HEK293T (cell line): ENCODE data around the gene PPP1CC.

Experiments
- CTCF ChIA-PET: fragments of 350-600 bp; formaldehyde crosslinking; extraction: SDS; loops from one replicate; lab custom pipeline; 2021; ENCODE audit warnings: antibody characterized with exemption, inconsistent platforms; lab: Yijun Ruan, JAX
- POLR2A ChIA-PET: fragments of 350-600 bp; formaldehyde crosslinking; extraction: SDS; loops from one replicate; lab custom pipeline; 2020; ENCODE audit warnings: antibody characterized with exemption, inconsistent platforms; lab: Yijun Ruan, JAX
- DNase-seq: peaks from one replicate; pipeline ENCODE4 v3.0.0; 2012; ENCODE audit warnings: mixed read lengths; ENCODE audit errors: extremely low spot score
- ARNT ChIP-seq: fragments of 450-650 bp; IDR thresholded peaks from 2 replicates; pipeline ENCODE4 v1.6.1; 2017; ENCODE audit warnings: mild to moderate bottlenecking
- BHLHE40 ChIP-seq: fragments of 450-650 bp; IDR thresholded peaks from 2 replicates; pipeline ENCODE4 v1.6.1; 2016; ENCODE audit warnings: mild to moderate bottlenecking, moderate library complexity, borderline replicate concordance
- CTBP1 ChIP-seq: fragments of 450-650 bp; IDR thresholded peaks from 2 replicates; pipeline ENCODE4 v1.6.1; 2016; ENCODE audit warnings: borderline replicate concordance
- ELF4 ChIP-seq: fragments of 450-650 bp; IDR thresholded peaks from 2 replicates; pipeline ENCODE4 v1.6.1; 2017; ENCODE audit warnings: antibody characterized with exemption
- FOXA1 ChIP-seq: fragments of 450-650 bp; IDR thresholded peaks from 2 replicates; pipeline ENCODE4 v1.6.1; 2016; ENCODE audit warnings: mild to moderate bottlenecking
- FOXK2 ChIP-seq: fragments of 450-650 bp; IDR thresholded peaks from 2 replicates; pipeline ENCODE4 v1.6.1; 2016; ENCODE audit warnings: mild to moderate bottlenecking
- FOXM1 ChIP-seq: fragments of 450-650 bp; IDR thresholded peaks from 2 replicates; pipeline ENCODE4 v1.6.1; 2017; ENCODE audit warnings: mild to moderate bottlenecking, borderline replicate concordance
- HDGF ChIP-seq: fragments of 450-650 bp; IDR thresholded peaks from 2 replicates; pipeline ENCODE4 v1.6.1; 2017; ENCODE audit warnings: antibody characterized with exemption, borderline replicate concordance
- L3MBTL2 ChIP-seq: fragments of 450-650 bp; conservative IDR thresholded peaks from 2 replicates; pipeline ENCODE4 v1.6.1; 2016; ENCODE audit warnings: mild to moderate bottlenecking
- LEF1 ChIP-seq: fragments of 450-650 bp; IDR thresholded peaks from 2 replicates; pipeline ENCODE4 v1.6.1; 2017; ENCODE audit warnings: mild to moderate bottlenecking, borderline replicate concordance
- NFRKB ChIP-seq: fragments of 450-650 bp; IDR thresholded peaks from 2 replicates; pipeline ENCODE4 v1.6.1; 2016; ENCODE audit warnings: mild to moderate bottlenecking, moderate library complexity
- SP1 ChIP-seq: fragments of 450-650 bp; IDR thresholded peaks from 2 replicates; pipeline ENCODE4 v1.6.1; 2017
- SUZ12 ChIP-seq: fragments of 450-650 bp; IDR thresholded peaks from 2 replicates; pipeline ENCODE4 v1.6.1; 2016; ENCODE audit warnings: mild to moderate bottlenecking
- TARDBP ChIP-seq: fragments of 450-650 bp; IDR thresholded peaks from 2 replicates; pipeline ENCODE4 v1.6.1; 2016
- ZNF384 ChIP-seq: fragments of 450-650 bp; IDR thresholded peaks from 2 replicates; pipeline ENCODE4 v1.6.1; 2016
- TF ChIP-seq, protein P1 (sequence below): fragments of 450-650 bp; IDR thresholded peaks from 2 replicates; pipeline ENCODE4 v1.6.1; 2016

The PPP1CC gene

DNA sequence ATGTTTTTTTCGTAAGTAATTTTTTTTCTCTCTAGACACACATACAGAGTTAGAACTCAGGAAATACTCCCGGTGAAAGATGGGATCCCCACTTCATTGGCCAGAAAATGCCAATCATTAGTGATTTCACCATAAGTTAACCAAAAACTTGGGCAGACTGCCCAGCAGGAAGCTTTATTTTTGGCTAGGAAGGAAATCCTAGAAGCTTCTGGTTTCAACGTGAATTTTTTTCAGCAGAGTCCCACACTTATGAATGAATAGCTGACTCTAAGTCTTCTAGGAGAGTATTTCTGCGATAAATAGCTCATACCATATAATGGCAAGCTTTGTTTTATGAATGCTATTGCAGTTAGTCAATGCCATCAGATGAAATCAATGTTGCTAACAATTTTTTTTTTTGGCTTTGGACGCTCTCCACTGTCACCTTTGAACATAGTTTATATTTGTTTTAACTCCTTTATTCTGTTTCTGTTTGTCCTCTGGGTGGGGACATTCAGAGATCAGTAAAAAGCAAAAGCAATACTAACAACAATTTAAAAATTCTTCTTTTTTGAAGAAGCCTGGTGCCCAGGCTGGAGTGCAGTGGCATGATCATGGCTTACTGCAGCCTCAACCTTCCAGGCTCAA lies 9.5 kb downstream of the PPP1CC start:
- ChIA-PET POLR2A (interaction anchor here (1.7 kb wide), 1 partner anchor 9 kb away, joined by 6 read pairs; the partner anchor contains the start of gene PPP1CC), CTCF (interaction anchor here (0.6 kb wide), 1 partner anchor 360 kb away, joined by 4 read pairs; no protein-coding TSS in a partner anchor)
- TF ChIP-seq BHLHE40 (no peak), FOXK2 (no peak), FOXA1 (no peak), CTBP1 (no peak), ZNF384 (no peak), ARNT (no peak), HDGF (no peak), SUZ12 (no peak), SP1 (no peak), NFRKB (no peak), LEF1 (no peak), TARDBP (no peak), L3MBTL2 (no peak), ELF4 (no peak)
- TF ChIP-seq, protein P1, sequence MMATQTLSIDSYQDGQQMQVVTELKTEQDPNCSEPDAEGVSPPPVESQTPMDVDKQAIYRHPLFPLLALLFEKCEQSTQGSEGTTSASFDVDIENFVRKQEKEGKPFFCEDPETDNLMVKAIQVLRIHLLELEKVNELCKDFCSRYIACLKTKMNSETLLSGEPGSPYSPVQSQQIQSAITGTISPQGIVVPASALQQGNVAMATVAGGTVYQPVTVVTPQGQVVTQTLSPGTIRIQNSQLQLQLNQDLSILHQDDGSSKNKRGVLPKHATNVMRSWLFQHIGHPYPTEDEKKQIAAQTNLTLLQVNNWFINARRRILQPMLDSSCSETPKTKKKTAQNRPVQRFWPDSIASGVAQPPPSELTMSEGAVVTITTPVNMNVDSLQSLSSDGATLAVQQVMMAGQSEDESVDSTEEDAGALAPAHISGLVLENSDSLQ = no peak
- DNase-seq = no peak

DNA sequence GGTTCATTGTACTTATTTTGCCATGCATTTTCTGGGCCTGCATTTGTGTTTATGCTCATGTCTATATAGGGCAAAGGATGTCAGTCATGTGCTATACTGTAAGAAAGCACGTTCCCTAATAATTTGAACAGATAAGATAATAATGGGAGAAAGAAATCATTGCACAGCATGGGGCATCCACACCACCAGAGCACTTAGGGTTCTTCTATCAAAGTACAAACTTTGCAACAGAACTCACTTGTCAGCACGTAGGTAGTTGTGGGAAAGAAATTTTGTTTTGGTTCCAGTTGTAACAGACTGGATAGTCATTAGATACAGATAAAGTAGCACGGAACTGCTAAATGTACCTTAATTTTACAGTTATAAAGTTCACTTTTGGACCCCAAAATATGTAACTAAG lies 10.1 kb downstream of the PPP1CC start:
- TF ChIP-seq TARDBP (no peak), L3MBTL2 (no peak)
- CTCF ChIA-PET = interaction anchor here (0.6 kb wide), 1 partner anchor 360 kb away, joined by 4 read pairs; no protein-coding TSS in a partner anchor
- no peak for DNase-seq
- POLR2A ChIA-PET = interaction anchor here (1.7 kb wide), 1 partner anchor 10 kb away, joined by 6 read pairs; the partner anchor contains the start of gene PPP1CC

DNA sequence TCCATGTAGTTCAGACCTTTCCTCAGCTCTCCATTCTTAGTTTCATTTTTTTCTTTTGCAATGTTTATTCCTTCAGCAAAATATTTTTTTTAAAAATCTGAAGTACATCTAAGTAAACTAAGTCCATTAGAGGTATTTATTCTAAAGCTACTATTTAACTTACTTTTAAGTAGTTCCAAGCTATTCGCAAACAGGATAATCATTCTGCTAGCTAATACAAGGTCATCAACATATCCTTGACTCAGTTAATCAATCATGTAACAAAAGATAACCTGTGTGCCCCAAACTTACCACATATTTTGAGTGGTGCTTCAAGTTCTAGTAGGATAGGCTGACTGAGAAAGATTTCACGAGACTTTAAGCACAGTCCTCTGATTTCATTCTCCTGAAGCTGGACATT lies 11.2 kb downstream of the PPP1CC start:
- TF ChIP-seq HDGF (no peak), FOXA1 (no peak), SP1 (no peak), TARDBP (no peak), L3MBTL2 (no peak), NFRKB (no peak), FOXK2 (no peak)
- TF ChIP-seq, protein P1 = no peak
- ChIA-PET POLR2A (interaction anchor here (1.6 kb wide), 1 partner anchor 11 kb away, joined by 6 read pairs; the partner anchor contains the start of gene PPP1CC), CTCF (no interaction called here)
- DNase-seq = no peak

- POLR2A ChIA-PET = interaction anchor here (0.7 kb wide), 1 partner anchor 115 kb away, joined by 3 read pairs; the partner anchor contains the start of gene TCTN1
- TF ChIP-seq CTBP1 (no peak), ARNT (no peak), TARDBP (no peak), LEF1 (no peak), BHLHE40 (no peak), SP1 (no peak), FOXM1 (no peak), L3MBTL2 (no peak), FOXA1 (no peak), SUZ12 (no peak), ELF4 (no peak), HDGF (no peak), FOXK2 (no peak)
- TF ChIP-seq, protein P1 = no peak
- CTCF ChIA-PET = no interaction called here
- no peak for DNase-seq
Measured at GRCh38 chr12:110728628-110729027, 14.1 kb downstream of the PPP1CC start.

- DNase-seq = no peak
- no peak for TF ChIP-seq L3MBTL2
- no peak for TF ChIP-seq BHLHE40
- TF ChIP-seq ELF4 = no peak
- no peak for TF ChIP-seq ZNF384
- TF ChIP-seq FOXK2 = no peak
- TF ChIP-seq CTBP1 = no peak
- TF ChIP-seq, protein P1 = no peak
- TF ChIP-seq SP1 = no peak
- no peak for TF ChIP-seq SUZ12
- no peak for TF ChIP-seq HDGF
- no peak for TF ChIP-seq FOXA1
- no peak for TF ChIP-seq ARNT
- TF ChIP-seq FOXM1 = no peak
- POLR2A ChIA-PET = no interaction called here
- CTCF ChIA-PET = no interaction called here
Measured at GRCh38 chr12:110726708-110727369, 15.9 kb downstream of the PPP1CC start.

DNA sequence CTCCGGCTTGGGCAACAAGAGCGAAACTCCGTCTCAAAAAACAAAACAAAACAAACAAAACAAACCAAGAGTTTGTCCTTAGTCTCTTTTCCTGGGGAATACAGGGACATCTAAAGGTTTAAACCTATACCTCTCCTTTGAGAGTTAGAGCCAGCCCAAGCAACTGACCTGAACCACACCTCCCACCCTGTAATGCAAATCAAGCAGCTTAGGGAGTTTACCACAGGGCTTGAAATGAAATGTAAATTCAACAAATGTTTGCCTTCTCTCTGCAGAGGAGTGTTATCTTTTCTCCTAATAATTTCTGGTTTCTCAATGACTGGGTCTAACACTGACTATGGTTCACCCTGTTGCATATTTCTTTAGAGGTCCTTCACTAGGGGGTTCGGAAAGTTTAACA lies 16.7 kb downstream of the PPP1CC start:
- TF ChIP-seq SP1 = no peak
- TF ChIP-seq FOXM1 = no peak
- TF ChIP-seq, protein P1 = no peak
- no peak for TF ChIP-seq SUZ12
- no peak for TF ChIP-seq BHLHE40
- DNase-seq = no peak
- CTCF ChIA-PET = no interaction called here
- POLR2A ChIA-PET = no interaction called here
